ENCODE results near the gene HORMAD2.

GRCh38 chr22:30212996-30213441 lies 132.8 kb downstream of the HORMAD2 start:
- TF ChIP-seq, protein P1, sequence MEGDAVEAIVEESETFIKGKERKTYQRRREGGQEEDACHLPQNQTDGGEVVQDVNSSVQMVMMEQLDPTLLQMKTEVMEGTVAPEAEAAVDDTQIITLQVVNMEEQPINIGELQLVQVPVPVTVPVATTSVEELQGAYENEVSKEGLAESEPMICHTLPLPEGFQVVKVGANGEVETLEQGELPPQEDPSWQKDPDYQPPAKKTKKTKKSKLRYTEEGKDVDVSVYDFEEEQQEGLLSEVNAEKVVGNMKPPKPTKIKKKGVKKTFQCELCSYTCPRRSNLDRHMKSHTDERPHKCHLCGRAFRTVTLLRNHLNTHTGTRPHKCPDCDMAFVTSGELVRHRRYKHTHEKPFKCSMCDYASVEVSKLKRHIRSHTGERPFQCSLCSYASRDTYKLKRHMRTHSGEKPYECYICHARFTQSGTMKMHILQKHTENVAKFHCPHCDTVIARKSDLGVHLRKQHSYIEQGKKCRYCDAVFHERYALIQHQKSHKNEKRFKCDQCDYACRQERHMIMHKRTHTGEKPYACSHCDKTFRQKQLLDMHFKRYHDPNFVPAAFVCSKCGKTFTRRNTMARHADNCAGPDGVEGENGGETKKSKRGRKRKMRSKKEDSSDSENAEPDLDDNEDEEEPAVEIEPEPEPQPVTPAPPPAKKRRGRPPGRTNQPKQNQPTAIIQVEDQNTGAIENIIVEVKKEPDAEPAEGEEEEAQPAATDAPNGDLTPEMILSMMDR (IDR thresholded peaks at IDR 0.05; ENCODE audit: insufficient read depth, low read depth, low read length): no peak
- TF ChIP-seq EZH2 (IDR thresholded peaks at IDR 0.05; ENCODE audit: insufficient read depth, low read length): no peak
